Measurements from ENCODE around the gene SNED1. TPM values are rescaled to one million over a fixed set of nuclear protein-coding genes. Genes with fewer than 3 reads are reported as not detected.

SNED1 gene
- total RNA-seq, 1 experiment from 2014 or later, result 0.76 TPM

DNA sequence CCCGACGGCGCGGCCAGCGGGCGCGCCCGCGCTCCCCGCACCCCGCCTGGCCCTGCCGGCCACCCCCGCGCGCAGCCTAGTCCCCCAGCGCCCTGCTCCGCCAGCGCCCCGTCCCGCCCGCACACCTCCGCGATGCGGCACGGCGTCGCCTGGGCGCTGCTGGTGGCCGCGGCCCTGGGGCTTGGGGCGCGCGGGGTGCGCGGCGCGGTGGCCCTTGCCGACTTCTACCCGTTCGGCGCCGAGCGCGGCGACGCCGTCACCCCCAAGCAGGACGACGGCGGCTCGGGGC, 232 bp downstream of the SNED1 start:
- no peaks in the 10 kb centered on the region for H3K4me1 Mint-ChIP-seq (ENCODE audit: low read depth, unreplicated experiment)
- H3K36me3 Mint-ChIP-seq (ENCODE audit: insufficient read depth, unreplicated experiment), result peaks cover 6% of the 10 kb centered on the region
- peak overlapping the region; percentile 66 for H3K4me3 Mint-ChIP-seq (ENCODE audit: low read depth, unreplicated experiment)
- intact Hi-C loops (cut with micrococcal nuclease; ENCODE audit: unreplicated experiment), result loop anchor here (10.0 kb wide), 1 partner anchor 84 kb away; no protein-coding TSS in a partner anchor
- CTCF ChIA-PET, result no interaction called here
- BruUV-seq (replicated peaks), result no TSS peak
- H3K27ac Mint-ChIP-seq (ENCODE audit: unreplicated experiment), result no peak overlapping the region
- DNase-seq, result no peak
- peaks cover 3% of the 10 kb centered on the region for H3K9me3 Mint-ChIP-seq (ENCODE audit: low read depth, unreplicated experiment)
- TF ChIP-seq, protein P1, sequence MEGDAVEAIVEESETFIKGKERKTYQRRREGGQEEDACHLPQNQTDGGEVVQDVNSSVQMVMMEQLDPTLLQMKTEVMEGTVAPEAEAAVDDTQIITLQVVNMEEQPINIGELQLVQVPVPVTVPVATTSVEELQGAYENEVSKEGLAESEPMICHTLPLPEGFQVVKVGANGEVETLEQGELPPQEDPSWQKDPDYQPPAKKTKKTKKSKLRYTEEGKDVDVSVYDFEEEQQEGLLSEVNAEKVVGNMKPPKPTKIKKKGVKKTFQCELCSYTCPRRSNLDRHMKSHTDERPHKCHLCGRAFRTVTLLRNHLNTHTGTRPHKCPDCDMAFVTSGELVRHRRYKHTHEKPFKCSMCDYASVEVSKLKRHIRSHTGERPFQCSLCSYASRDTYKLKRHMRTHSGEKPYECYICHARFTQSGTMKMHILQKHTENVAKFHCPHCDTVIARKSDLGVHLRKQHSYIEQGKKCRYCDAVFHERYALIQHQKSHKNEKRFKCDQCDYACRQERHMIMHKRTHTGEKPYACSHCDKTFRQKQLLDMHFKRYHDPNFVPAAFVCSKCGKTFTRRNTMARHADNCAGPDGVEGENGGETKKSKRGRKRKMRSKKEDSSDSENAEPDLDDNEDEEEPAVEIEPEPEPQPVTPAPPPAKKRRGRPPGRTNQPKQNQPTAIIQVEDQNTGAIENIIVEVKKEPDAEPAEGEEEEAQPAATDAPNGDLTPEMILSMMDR (IDR thresholded peaks at IDR 0.05; ENCODE audit: unreplicated experiment), result no peak
- H3K27me3 Mint-ChIP-seq (ENCODE audit: unreplicated experiment), result peaks cover 41% of the 10 kb centered on the region

GRCh38 chr2:240998995-240999791, 775 bp downstream of the SNED1 start:
- no peaks in the 10 kb centered on the region for H3K4me1 Mint-ChIP-seq (ENCODE audit: low read depth, unreplicated experiment)
- TF ChIP-seq, protein P1 (IDR thresholded peaks at IDR 0.05; ENCODE audit: unreplicated experiment), result no peak
- H3K27ac Mint-ChIP-seq (ENCODE audit: unreplicated experiment), result no peak overlapping the region
- peak overlapping the region; percentile 66 for H3K4me3 Mint-ChIP-seq (ENCODE audit: low read depth, unreplicated experiment)
- peaks cover 5% of the 10 kb centered on the region for H3K9me3 Mint-ChIP-seq (ENCODE audit: low read depth, unreplicated experiment)
- intact Hi-C loops (cut with micrococcal nuclease; ENCODE audit: unreplicated experiment), result loop anchor here (10.0 kb wide), 1 partner anchor 84 kb away; no protein-coding TSS in a partner anchor
- peaks cover 6% of the 10 kb centered on the region for H3K36me3 Mint-ChIP-seq (ENCODE audit: insufficient read depth, unreplicated experiment)
- CTCF ChIA-PET, result interaction anchor here (0.6 kb wide), 1 partner anchor 161 kb away, joined by 6 read pairs; no protein-coding TSS in a partner anchor
- BruUV-seq (replicated peaks), result no TSS peak
- peaks cover 41% of the 10 kb centered on the region for H3K27me3 Mint-ChIP-seq (ENCODE audit: unreplicated experiment)
- peak; percentile 24 for DNase-seq

GRCh38 chr2:240999873-241000541, 1.6 kb downstream of the SNED1 start:
- intact Hi-C loops (cut with micrococcal nuclease; ENCODE audit: unreplicated experiment), result loop anchor here (10.0 kb wide), 1 partner anchor 85 kb away; no protein-coding TSS in a partner anchor
- H3K36me3 Mint-ChIP-seq (ENCODE audit: insufficient read depth, unreplicated experiment), result peaks cover 6% of the 10 kb centered on the region
- no TSS peak for BruUV-seq (replicated peaks)
- H3K27ac Mint-ChIP-seq (ENCODE audit: unreplicated experiment), result no peak overlapping the region
- H3K4me1 Mint-ChIP-seq (ENCODE audit: low read depth, unreplicated experiment), result no peaks in the 10 kb centered on the region
- peaks cover 5% of the 10 kb centered on the region for H3K9me3 Mint-ChIP-seq (ENCODE audit: low read depth, unreplicated experiment)
- peak overlapping the region; percentile 66 for H3K4me3 Mint-ChIP-seq (ENCODE audit: low read depth, unreplicated experiment)
- TF ChIP-seq, protein P1 (IDR thresholded peaks at IDR 0.05; ENCODE audit: unreplicated experiment), result no peak
- peaks cover 41% of the 10 kb centered on the region for H3K27me3 Mint-ChIP-seq (ENCODE audit: unreplicated experiment)
- DNase-seq, result no peak
- CTCF ChIA-PET, result no interaction called here

DNA sequence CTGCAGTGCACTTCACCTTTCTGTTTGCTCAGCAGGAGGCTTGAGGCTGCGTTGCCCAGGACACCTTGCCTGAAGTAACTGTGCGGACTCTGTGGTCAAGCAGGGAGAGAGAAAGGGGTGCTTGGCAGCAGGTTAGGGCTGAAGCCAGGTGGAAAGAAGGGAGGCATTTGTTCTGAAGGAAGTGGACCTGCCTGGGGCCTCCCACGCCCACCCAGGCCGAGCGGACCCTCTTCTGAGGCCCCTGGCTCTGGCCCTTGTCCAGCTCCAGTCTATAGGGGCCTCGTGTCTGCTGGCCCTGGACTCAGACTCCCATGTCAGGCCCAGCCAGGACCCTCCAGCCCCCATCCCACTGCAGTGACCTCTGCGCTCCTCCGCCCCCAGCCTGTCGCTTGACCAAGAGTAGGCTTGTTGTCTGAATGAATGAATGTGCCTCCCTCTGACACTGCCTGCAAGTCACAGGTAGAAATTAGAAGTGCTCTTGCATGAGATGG, 2.5 kb downstream of the SNED1 start:
- H3K4me1 Mint-ChIP-seq (ENCODE audit: low read depth, unreplicated experiment), result no peaks in the 10 kb centered on the region
- peaks cover 10% of the 10 kb centered on the region for H3K9me3 Mint-ChIP-seq (ENCODE audit: low read depth, unreplicated experiment)
- no peak overlapping the region for H3K4me3 Mint-ChIP-seq (ENCODE audit: low read depth, unreplicated experiment)
- no peak overlapping the region for H3K27ac Mint-ChIP-seq (ENCODE audit: unreplicated experiment)
- peaks cover 6% of the 10 kb centered on the region for H3K36me3 Mint-ChIP-seq (ENCODE audit: insufficient read depth, unreplicated experiment)
- TF ChIP-seq, protein P1 (IDR thresholded peaks at IDR 0.05; ENCODE audit: unreplicated experiment), result no peak
- CTCF ChIA-PET, result no interaction called here
- BruUV-seq (replicated peaks), result no TSS peak
- intact Hi-C loops (cut with micrococcal nuclease; ENCODE audit: unreplicated experiment), result no loop called here
- peaks cover 49% of the 10 kb centered on the region for H3K27me3 Mint-ChIP-seq (ENCODE audit: unreplicated experiment)
- DNase-seq, result no peak

Measured in Calu3 (cell line).